Measurements from ENCODE around the gene HNRNPUL2. TPM values are rescaled to one million over a fixed set of nuclear protein-coding genes. Genes with fewer than 3 reads are reported as not detected.
"Not testable (repeated sequence)": the region's sequence is repeated elsewhere in the genome, so short reads cannot be mapped to it uniquely, and the experiment has no call there.

HNRNPUL2 gene
- polyA plus RNA-seq, 1 experiment, result 28.2 TPM

DNA sequence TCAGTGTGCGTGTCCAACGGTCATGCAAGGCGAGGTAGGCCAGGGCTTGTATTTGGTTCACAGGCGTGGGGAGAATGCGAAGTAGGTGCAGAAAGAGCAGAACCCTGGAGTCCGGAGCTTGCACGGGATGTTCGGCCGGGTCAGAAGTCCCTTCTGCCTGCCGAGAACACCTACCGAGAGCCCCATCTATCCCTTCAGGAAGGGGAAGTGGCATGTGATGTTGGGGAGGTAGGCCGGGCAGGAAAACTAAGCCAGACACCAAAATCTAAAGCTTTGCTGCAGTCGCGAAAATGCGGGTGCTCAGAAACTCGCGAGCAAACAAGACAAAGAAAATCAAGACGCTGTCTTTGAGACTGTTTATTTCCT is 43.5 kb upstream of the HNRNPUL2 start:
- no peak for TF ChIP-seq CTCF (IDR thresholded peaks at IDR 0.05; ENCODE audit: low read depth, low read length)
- Histone ChIP-seq H3K4me3 (ENCODE audit: low read depth, low read length) (peak overlapping the region; percentile 55), H3K27me3 (ENCODE audit: control insufficient read depth, insufficient read depth, low read length) (no peaks in the 10 kb centered on the region), H3K27ac (ENCODE audit: low read depth, low read length) (peak overlapping the region; percentile 75), H3K9me3 (ENCODE audit: control insufficient read depth, insufficient read depth, low read length) (no peaks in the 10 kb centered on the region)
- POLR2A ChIA-PET, result interaction anchor here (0.6 to 3.1 kb wide), 9 partner anchors 9 to 105 kb away, joined by 3 to 21 read pairs (median 6); partner anchors contain the start of genes C11orf98, CSKMT, HNRNPUL2 and POLR2G
- CTCF ChIA-PET, result interaction anchor here (0.6 to 1.7 kb wide), 3 partner anchors 9 to 157 kb away, joined by 3 to 9 read pairs (median 3); partner anchors contain the start of gene POLR2G
- no peak for DNase-seq (ENCODE audit: low read depth, low spot score)

GRCh38 chr11:62760867-62761227 is 33.6 kb upstream of the HNRNPUL2 start:
- H3K27ac ChIP-seq (ENCODE audit: low read depth, low read length); DNase-seq (ENCODE audit: low read depth, low spot score); H3K9me3 ChIP-seq (ENCODE audit: control insufficient read depth, insufficient read depth, low read length); H3K4me3 ChIP-seq (ENCODE audit: low read depth, low read length); H3K27me3 ChIP-seq (ENCODE audit: control insufficient read depth, insufficient read depth, low read length): not testable (repeated sequence)
- ChIA-PET CTCF (interaction anchor here (0.6 to 0.7 kb wide), 2 partner anchors 122 to 589 kb away, joined by 3 to 6 read pairs; no protein-coding TSS in a partner anchor), POLR2A (interaction anchor here (0.6 to 1.1 kb wide), 4 partner anchors 10 to 96 kb away, joined by 3 to 8 read pairs (median 4); partner anchors contain the start of genes C11orf98, CSKMT and TAF6L)

GRCh38 chr11:62757846-62758788 is 30.9 kb upstream of the HNRNPUL2 start:
- H3K27ac ChIP-seq (ENCODE audit: low read depth, low read length), result no peak overlapping the region
- no peak for TF ChIP-seq CTCF (IDR thresholded peaks at IDR 0.05; ENCODE audit: low read depth, low read length)
- no peak for DNase-seq (ENCODE audit: low read depth, low spot score)
- no peaks in the 10 kb centered on the region for H3K9me3 ChIP-seq (ENCODE audit: control insufficient read depth, insufficient read depth, low read length)
- POLR2A ChIA-PET, result interaction anchor here (1.4 kb wide), 1 partner anchor 83 kb away, joined by 3 read pairs; no protein-coding TSS in a partner anchor
- no peak overlapping the region for H3K4me3 ChIP-seq (ENCODE audit: low read depth, low read length)
- CTCF ChIA-PET, result interaction anchor here (0.6 kb wide), 2 partner anchors 278 to 1220 kb away, joined by 3 to 4 read pairs; no protein-coding TSS in a partner anchor
- no peaks in the 10 kb centered on the region for H3K27me3 ChIP-seq (ENCODE audit: control insufficient read depth, insufficient read depth, low read length)

- ChIA-PET POLR2A (no interaction called here), CTCF (interaction anchor here (3.3 kb wide), 1 partner anchor 31 kb away, joined by 14 read pairs; no protein-coding TSS in a partner anchor)
- H3K27me3 ChIP-seq (ENCODE audit: control insufficient read depth, insufficient read depth, low read length), result no peaks in the 10 kb centered on the region
Observed at GRCh38 chr11:62755086-62755615, 27.9 kb upstream of the HNRNPUL2 start.

More at GRCh38 chr11:62755086-62755615, 27.9 kb upstream of the HNRNPUL2 start:
- Histone ChIP-seq H3K4me3 (ENCODE audit: low read depth, low read length) (no peak overlapping the region), H3K27ac (ENCODE audit: low read depth, low read length) (no peak overlapping the region), H3K9me3 (ENCODE audit: control insufficient read depth, insufficient read depth, low read length) (no peaks in the 10 kb centered on the region)
- TF ChIP-seq CTCF (IDR thresholded peaks at IDR 0.05; ENCODE audit: low read depth, low read length), result no peak
- DNase-seq (ENCODE audit: low read depth, low spot score), result no peak

All from AG04450 (cell line).